ENCODE results near the gene VPS13D.

VPS13D gene

DNA sequence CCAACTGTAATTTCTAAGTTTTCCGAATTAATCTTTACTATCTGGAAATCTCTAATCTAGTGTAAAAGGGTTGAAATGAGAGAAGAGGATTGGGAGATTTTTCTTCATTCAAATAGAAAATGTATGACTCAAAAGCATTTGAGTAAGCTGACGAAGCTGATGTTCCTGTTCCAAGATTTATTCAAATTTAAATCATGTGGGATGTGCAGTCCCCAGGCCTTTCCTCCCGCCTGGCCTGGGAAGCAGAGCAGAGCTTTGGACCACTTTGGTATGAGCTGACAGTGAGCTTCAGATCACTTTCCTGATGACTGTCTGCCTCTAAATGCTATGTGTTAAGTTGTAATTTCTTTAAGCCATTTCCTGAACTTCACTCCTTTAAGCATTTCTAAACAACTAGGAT lies 196.2 kb downstream of the VPS13D start:
- DNase-seq (ENCODE audit: low read depth in 2 of 2): no peak

GRCh38 chr1:12428334-12428733 lies 198.5 kb downstream of the VPS13D start:
- no peak for DNase-seq (ENCODE audit: low read depth in 2 of 2)

GRCh38 chr1:12430525-12430924 lies 200.7 kb downstream of the VPS13D start:
- DNase-seq (ENCODE audit: low read depth in 2 of 2): no peak

DNA sequence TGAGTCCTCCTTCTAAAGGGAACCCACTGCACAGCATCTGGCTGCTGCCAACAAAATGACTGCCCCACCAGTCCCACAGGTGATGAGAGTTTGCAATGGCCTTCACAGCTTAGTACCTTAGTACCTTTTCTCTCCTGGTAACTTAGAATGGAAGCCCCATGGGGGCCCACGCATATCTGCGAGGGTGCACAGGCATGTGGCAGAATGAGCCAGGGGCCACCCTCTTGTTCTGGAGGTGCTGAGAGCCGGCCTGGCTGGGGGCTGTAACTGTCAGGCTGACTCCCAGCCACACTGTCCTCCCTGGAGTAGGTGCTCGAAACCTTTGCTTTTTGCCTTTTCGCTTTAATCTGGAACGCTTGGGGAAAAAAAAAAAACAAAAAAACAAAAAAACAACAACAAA lies 203.1 kb downstream of the VPS13D start:
- no peak for DNase-seq (ENCODE audit: low read depth in 2 of 2)

DNA sequence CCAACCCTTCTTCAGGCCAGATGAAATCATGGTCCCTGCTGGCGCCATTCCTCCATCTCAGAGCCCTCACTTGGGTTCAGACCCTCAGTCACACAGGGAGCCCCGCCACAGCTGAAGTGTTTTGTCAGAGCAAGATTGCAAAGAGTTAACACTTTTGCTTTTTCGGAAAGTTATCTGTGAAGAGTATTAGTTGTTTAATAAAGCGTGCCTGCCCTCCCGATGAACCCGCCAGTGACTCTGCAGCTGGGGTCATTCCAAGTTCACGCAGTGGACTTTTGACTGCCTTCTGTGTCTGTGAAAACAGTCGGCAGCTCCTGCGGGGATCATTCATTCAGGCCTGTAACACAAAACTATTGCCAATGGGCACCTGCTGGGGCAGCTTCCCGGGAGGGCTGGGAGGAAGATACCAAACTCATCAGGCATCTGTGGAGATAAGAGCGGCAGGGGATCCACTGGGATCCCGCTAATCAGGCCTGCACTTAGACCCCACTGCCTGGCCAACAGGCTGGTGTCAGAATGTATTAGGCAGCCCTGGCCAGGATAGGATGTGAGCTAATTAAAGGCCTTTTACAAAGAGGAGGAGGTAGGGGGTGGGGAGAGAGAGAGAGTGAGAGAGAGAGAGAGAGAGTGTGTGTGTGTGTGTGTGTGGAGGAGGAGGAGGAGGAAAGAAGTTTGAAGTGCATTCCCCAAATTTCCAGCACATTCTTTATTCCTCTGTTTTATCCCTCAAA lies 203.7 kb downstream of the VPS13D start:
- DNase-seq (ENCODE audit: low read depth in 2 of 2): no peak

- no peak for DNase-seq (ENCODE audit: low read depth in 2 of 2)
These were observed 204.3 kb downstream of the VPS13D start for GRCh38 chr1:12434174-12434573.

GRCh38 chr1:12434686-12435085 lies 204.9 kb downstream of the VPS13D start:
- no peak for DNase-seq (ENCODE audit: low read depth in 2 of 2)

DNA sequence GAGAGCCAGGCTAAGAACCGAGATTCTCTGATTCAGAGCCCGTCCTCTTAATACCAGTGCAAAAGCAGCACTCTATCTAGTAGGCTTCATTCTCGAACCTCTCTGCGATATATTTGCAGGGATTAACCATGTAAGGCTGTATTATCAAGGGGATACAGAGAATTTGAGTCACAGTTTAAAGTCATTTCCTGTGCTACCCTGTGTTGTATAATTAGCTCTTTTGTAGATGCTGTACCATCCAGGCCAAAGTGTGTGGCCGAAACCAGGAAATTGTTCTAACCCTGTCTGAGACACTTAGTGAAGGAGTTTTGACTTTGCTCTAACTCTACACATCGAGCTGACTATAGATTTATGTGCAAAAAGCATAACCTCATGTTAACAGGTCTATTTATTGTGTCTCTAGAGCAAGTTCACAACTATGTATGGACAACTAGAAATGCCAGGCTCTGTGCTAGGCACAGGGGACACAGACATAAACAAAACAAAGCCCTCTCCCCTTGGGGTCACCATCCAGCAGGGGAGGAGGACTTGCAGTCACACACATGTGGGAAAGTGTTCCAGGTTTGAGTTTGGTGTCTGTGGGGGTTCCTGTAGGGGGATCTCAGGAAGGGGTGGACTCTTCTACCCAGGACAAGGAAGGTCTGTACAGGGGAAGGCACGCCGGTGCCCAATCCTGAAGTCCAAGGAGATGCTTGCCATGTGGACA lies 206.0 kb downstream of the VPS13D start:
- DNase-seq (ENCODE audit: low read depth in 2 of 2): no peak

DNA sequence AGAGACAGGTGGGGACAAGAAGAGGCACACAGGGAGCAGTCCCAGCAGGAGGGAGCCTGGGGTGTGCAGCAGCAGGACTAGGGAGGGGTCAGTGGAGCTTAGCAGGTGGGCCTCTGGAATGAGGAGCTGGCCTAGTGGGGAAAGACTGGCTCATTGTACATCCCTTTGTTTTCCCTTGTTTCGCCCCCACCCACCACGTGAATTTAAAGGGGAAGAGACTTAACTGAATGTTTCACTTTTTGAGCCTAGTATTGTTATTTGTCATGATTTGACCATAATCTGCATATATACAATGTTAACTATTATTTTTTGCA lies 206.5 kb downstream of the VPS13D start:
- DNase-seq (ENCODE audit: low read depth in 2 of 2): no peak

- DNase-seq (ENCODE audit: low read depth in 2 of 2): no peak
These were observed 207.2 kb downstream of the VPS13D start for GRCh38 chr1:12436817-12437599.

DNA sequence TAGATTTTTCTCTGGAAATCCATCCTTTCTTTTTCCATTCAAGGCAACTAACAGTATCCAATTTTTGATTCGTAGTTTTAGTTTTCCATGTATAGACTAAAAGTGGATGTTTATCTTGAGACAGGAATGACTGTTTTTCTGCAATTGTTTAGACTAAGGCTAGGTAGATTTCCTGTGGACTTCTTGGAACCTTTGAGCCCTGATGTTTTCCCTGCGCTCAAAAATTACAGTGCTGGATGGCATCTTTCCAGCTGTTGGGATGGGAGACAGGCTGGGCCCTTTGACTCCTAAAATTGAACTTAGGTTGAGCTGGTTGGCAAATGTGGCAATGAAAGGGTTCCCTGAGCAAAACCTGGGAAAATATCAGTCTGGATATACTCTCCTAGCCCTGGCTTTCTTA lies 207.8 kb downstream of the VPS13D start:
- no peak for DNase-seq (ENCODE audit: low read depth in 2 of 2)

- no peak for DNase-seq (ENCODE audit: low read depth in 2 of 2)
These were observed 208.6 kb downstream of the VPS13D start for GRCh38 chr1:12438349-12438924.

DNA sequence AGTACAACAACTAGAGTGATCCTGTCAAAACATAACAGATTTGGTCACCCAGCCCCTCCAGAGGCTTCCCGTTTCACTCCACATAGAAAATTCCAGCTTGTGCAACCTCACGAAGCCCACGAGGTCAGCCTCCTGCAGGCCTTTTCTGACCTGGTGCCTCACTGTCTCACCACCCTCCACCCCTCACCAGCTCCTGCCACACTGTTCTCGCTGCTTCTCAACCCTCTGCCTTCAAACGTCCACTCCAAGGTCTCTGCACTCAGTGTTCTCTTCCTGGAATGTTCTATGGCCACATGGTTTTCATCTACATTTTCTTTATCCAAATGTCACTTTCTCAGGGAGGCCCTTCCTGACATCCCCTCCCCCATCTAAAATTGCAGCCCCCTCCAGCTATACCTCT lies 209.2 kb downstream of the VPS13D start:
- no peak for DNase-seq (ENCODE audit: low read depth in 2 of 2)

DNA sequence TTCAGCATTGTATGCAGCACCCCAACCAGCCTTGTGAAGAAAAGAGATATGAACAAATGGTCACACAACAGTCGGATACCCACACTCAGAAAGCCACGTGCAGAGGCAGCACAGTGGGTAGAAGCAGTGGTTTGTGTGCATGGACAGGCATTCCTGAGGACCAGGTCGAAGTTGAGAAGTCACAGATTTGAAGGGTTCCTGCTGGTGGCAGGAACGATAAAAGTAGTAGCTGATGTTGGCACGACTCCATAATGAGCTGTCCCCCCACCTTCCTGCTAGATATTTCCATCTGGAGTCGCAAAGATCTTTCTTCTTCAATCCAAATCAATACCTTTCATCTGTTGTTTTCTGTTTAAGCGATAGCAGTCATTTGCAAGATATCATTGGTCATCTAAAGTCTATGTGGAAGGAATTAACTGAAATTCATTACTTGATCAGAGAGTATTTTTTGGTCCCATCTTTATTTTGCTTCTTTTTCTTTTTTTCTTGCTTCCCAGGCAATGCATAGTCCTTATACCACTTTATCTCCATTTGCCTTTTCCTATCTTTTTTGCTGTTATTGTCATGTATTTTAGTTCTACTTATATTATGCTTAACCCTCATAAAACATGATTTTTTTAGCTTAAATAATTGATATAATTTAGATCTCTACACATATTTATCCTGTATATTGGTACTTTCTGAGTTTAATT lies 211.7 kb downstream of the VPS13D start:
- DNase-seq (ENCODE audit: low read depth in 2 of 2): no peak

DNA sequence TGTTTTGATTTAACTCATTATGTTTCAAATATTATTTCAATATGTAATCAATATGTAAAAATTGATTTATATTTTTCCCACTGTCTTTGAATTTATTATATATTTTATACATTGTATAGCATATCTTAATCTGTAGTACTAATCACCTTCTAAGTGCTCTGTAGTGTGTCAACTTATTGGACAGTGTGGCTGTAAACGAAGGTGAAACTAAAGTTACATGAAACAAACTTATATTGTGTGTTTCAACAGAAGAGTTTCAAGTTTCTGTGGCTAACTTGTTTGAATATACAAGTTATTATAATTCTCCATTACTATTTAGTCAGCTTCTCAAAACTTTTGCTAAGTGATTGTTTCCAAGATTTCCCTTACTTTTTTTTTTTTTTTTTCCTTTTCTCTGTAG lies 212.4 kb downstream of the VPS13D start:
- DNase-seq (ENCODE audit: low read depth in 2 of 2): no peak

GRCh38 chr1:12443151-12443550 lies 213.3 kb downstream of the VPS13D start:
- DNase-seq (ENCODE audit: low read depth in 2 of 2): no peak

- DNase-seq (ENCODE audit: low read depth in 2 of 2): no peak
These were observed 214.6 kb downstream of the VPS13D start for GRCh38 chr1:12444329-12444841.

- no peak for DNase-seq (ENCODE audit: low read depth in 2 of 2)
These were observed 215.4 kb downstream of the VPS13D start for GRCh38 chr1:12445257-12445656.

GRCh38 chr1:12446593-12446992 lies 216.8 kb downstream of the VPS13D start:
- no peak for DNase-seq (ENCODE audit: low read depth in 2 of 2)

GRCh38 chr1:12447307-12447706 lies 217.5 kb downstream of the VPS13D start:
- DNase-seq (ENCODE audit: low read depth in 2 of 2): peak; percentile 71 to 75

- peak; percentile 69 to 74 for DNase-seq (ENCODE audit: low read depth in 2 of 2)
These were observed 218.1 kb downstream of the VPS13D start for GRCh38 chr1:12447849-12448312.
